ENCODE data around the gene FTO.

- TF ChIP-seq ZNF567 (CRISPR knock-in tag; IDR thresholded peaks at IDR 0.05; ENCODE audit: borderline replicate concordance) (no peak), POLR2AphosphoS5 (IDR thresholded peaks at IDR 0.05; ENCODE audit: low read depth, low read length) (no peak), ZNF331 (CRISPR knock-in tag; IDR thresholded peaks at IDR 0.05) (no peak), ZBTB26 (CRISPR knock-in tag; IDR thresholded peaks at IDR 0.05; ENCODE audit: borderline replicate concordance) (no peak), ZNF10 (CRISPR knock-in tag; IDR thresholded peaks at IDR 0.05; ENCODE audit: borderline replicate concordance, low read depth) (no peak), CHCHD3 (CRISPR knock-in tag; IDR thresholded peaks at IDR 0.05) (no peak), AHR (CRISPR knock-in tag; IDR thresholded peaks at IDR 0.05) (no peak), MYNN (CRISPR knock-in tag; IDR thresholded peaks at IDR 0.05; ENCODE audit: low read depth) (no peak), KMT2B (CRISPR knock-in tag; IDR thresholded peaks at IDR 0.05) (no peak), CTCF (CRISPR knock-in tag; IDR thresholded peaks at IDR 0.05) (no peak), TBP (CRISPR knock-in tag; IDR thresholded peaks at IDR 0.05) (no peak), MTA3 (CRISPR knock-in tag; IDR thresholded peaks at IDR 0.05) (no peak), PBX2 (CRISPR knock-in tag; IDR thresholded peaks at IDR 0.05) (no peak), EP300 (IDR thresholded peaks at IDR 0.05; ENCODE audit: low read depth in 2 of 2, low read length in 2 of 2) (no peak), EP300 (CRISPR knock-in tag; IDR thresholded peaks at IDR 0.05; ENCODE audit: borderline replicate concordance) (no peak)
These were observed 3.7 kb downstream of the FTO start for GRCh38 chr16:53707671-53708070.
